Measurements from ENCODE around the gene HOMER2.

Gene HOMER2

DNA sequence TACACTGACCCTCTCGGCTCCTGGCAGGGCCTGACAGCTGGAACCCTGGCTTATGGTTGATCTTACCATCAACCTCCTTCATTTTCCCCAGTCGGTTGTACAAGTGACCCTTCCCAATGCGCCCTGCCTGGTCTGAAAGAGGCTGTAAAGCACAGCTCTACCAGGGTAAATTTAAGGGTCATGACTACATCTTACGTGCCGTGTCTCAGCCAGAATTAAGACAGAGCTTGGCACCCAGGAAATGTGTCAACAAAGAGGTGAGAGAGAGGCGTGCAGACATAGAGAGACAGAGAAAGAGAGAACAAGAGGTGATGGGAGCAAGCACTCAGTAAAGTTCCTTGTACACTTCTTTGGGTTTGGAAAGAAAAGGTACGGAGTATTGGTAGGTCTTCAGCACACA lies 28.8 kb downstream of the HOMER2 start:
- no peak for DNase-seq (ENCODE audit: low read depth in 1 of 2, low spot score in 1 of 2)
- H3K27ac ChIP-seq (replicated peaks) = no peak overlapping the region
- no peak overlapping the region for H3K4me3 ChIP-seq (replicated peaks; ENCODE audit: insufficient read depth, low read length)
- no peaks in the 10 kb centered on the region for H3K27me3 ChIP-seq (ENCODE audit: insufficient read depth, poor library complexity, severe bottlenecking)
- TF ChIP-seq, protein P1, sequence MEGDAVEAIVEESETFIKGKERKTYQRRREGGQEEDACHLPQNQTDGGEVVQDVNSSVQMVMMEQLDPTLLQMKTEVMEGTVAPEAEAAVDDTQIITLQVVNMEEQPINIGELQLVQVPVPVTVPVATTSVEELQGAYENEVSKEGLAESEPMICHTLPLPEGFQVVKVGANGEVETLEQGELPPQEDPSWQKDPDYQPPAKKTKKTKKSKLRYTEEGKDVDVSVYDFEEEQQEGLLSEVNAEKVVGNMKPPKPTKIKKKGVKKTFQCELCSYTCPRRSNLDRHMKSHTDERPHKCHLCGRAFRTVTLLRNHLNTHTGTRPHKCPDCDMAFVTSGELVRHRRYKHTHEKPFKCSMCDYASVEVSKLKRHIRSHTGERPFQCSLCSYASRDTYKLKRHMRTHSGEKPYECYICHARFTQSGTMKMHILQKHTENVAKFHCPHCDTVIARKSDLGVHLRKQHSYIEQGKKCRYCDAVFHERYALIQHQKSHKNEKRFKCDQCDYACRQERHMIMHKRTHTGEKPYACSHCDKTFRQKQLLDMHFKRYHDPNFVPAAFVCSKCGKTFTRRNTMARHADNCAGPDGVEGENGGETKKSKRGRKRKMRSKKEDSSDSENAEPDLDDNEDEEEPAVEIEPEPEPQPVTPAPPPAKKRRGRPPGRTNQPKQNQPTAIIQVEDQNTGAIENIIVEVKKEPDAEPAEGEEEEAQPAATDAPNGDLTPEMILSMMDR (IDR thresholded peaks at IDR 0.05; ENCODE audit: insufficient read depth, low read length) = no peak
- TF ChIP-seq POLR2AphosphoS5 (IDR thresholded peaks at IDR 0.05; ENCODE audit: low read depth) = no peak
- no peak for TF ChIP-seq GABPA (IDR thresholded peaks at IDR 0.05; ENCODE audit: low read depth)
- TF ChIP-seq, protein P2, sequence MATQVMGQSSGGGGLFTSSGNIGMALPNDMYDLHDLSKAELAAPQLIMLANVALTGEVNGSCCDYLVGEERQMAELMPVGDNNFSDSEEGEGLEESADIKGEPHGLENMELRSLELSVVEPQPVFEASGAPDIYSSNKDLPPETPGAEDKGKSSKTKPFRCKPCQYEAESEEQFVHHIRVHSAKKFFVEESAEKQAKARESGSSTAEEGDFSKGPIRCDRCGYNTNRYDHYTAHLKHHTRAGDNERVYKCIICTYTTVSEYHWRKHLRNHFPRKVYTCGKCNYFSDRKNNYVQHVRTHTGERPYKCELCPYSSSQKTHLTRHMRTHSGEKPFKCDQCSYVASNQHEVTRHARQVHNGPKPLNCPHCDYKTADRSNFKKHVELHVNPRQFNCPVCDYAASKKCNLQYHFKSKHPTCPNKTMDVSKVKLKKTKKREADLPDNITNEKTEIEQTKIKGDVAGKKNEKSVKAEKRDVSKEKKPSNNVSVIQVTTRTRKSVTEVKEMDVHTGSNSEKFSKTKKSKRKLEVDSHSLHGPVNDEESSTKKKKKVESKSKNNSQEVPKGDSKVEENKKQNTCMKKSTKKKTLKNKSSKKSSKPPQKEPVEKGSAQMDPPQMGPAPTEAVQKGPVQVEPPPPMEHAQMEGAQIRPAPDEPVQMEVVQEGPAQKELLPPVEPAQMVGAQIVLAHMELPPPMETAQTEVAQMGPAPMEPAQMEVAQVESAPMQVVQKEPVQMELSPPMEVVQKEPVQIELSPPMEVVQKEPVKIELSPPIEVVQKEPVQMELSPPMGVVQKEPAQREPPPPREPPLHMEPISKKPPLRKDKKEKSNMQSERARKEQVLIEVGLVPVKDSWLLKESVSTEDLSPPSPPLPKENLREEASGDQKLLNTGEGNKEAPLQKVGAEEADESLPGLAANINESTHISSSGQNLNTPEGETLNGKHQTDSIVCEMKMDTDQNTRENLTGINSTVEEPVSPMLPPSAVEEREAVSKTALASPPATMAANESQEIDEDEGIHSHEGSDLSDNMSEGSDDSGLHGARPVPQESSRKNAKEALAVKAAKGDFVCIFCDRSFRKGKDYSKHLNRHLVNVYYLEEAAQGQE (IDR thresholded peaks at IDR 0.05; ENCODE audit: insufficient replicate concordance, low read depth) = no peak
- TF ChIP-seq SPI1 (IDR thresholded peaks at IDR 0.05; ENCODE audit: borderline replicate concordance, low read depth) = no peak

DNA sequence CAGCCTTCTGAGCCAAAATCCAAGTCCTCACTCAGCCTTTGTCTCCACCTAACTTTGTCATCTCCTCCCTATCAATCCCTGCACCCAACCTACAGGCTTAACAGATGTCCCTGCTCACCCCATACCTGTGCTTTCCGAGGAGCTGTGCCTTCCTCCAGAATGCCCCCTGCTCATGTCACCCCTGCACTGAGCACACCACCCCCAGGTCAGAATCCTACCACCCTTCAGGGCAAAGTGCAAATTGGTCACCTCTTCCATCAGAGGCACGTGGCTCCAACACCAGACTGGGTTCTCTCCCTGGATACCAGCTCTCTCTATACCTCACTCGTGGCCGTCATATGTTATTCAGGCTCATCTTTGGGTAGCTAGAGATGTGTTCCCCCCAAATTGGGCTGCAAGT lies 29.8 kb downstream of the HOMER2 start:
- DNase-seq (ENCODE audit: low read depth in 1 of 2, low spot score in 1 of 2) = no peak
- Histone ChIP-seq H3K27ac (replicated peaks) (no peak overlapping the region), H3K27me3 (ENCODE audit: insufficient read depth, poor library complexity, severe bottlenecking) (no peaks in the 10 kb centered on the region), H3K4me3 (replicated peaks; ENCODE audit: insufficient read depth, low read length) (no peak overlapping the region)
- TF ChIP-seq SPI1 (IDR thresholded peaks at IDR 0.05; ENCODE audit: borderline replicate concordance, low read depth) (no peak), POLR2AphosphoS5 (IDR thresholded peaks at IDR 0.05; ENCODE audit: low read depth) (no peak), GABPA (IDR thresholded peaks at IDR 0.05; ENCODE audit: low read depth) (no peak)
- TF ChIP-seq, protein P2 (IDR thresholded peaks at IDR 0.05; ENCODE audit: insufficient replicate concordance, low read depth) = no peak
- TF ChIP-seq, protein P1 (IDR thresholded peaks at IDR 0.05; ENCODE audit: insufficient read depth, low read length) = no peak

DNA sequence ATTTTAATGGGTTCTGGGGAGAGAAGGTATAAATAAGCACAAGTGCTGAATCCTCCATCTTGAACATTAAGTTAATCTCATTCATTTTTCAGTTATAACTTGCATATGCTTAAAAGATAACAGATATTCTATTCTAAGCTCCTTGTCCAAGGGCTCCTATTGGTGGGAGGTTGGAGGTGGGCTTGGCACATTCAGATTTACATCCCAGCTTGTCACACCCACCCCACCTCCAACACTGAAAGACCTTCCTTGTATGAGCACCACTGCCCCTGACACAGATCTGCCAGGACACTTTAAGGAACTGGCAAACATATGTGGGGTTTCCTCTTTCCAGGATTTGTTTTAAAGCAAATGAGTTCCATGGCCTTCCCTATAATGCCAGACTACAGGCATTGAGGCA lies 30.6 kb downstream of the HOMER2 start:
- Histone ChIP-seq H3K27me3 (ENCODE audit: insufficient read depth, poor library complexity, severe bottlenecking) (no peaks in the 10 kb centered on the region), H3K27ac (replicated peaks) (no peak overlapping the region), H3K4me3 (replicated peaks; ENCODE audit: insufficient read depth, low read length) (no peak overlapping the region)
- TF ChIP-seq SPI1 (IDR thresholded peaks at IDR 0.05; ENCODE audit: borderline replicate concordance, low read depth) = no peak
- TF ChIP-seq, protein P1 (IDR thresholded peaks at IDR 0.05; ENCODE audit: insufficient read depth, low read length) = no peak
- no peak for TF ChIP-seq GABPA (IDR thresholded peaks at IDR 0.05; ENCODE audit: low read depth)
- TF ChIP-seq, protein P2 (IDR thresholded peaks at IDR 0.05; ENCODE audit: insufficient replicate concordance, low read depth) = no peak
- no peak for TF ChIP-seq POLR2AphosphoS5 (IDR thresholded peaks at IDR 0.05; ENCODE audit: low read depth)
- no peak for DNase-seq (ENCODE audit: low read depth in 1 of 2, low spot score in 1 of 2)

Measured in HL-60 (cell line).